GM12864 (cell line): Measurements from ENCODE around the gene TRAF5.
A peak's percentile ranks its signal among the peaks of the same experiment; 100 is the strongest.
"Not testable (repeated sequence)": the region's sequence is repeated elsewhere in the genome, so short reads cannot be mapped to it uniquely, and the experiment has no call there.

Experiments
- DNase-seq: peaks from one replicate; pipeline ENCODE4 v3.0.0-alpha.2; 2011; ENCODE audit warnings: low read depth
- H3K4me3 ChIP-seq: 2 replicates; pipeline ENCODE4 v1.5.1; 2011; ENCODE audit warnings: mild to moderate bottlenecking, low read depth, low read length, control low read depth
- TF ChIP-seq, protein P1 (sequence below): IDR thresholded peaks from 2 replicates; pipeline ENCODE4 v1.5.1; 2011; ENCODE audit warnings: low read depth, mild to moderate bottlenecking, moderate library complexity, low read length, control low read depth, inconsistent platforms; ENCODE audit errors: missing control alignments

TRAF5 gene

DNA sequence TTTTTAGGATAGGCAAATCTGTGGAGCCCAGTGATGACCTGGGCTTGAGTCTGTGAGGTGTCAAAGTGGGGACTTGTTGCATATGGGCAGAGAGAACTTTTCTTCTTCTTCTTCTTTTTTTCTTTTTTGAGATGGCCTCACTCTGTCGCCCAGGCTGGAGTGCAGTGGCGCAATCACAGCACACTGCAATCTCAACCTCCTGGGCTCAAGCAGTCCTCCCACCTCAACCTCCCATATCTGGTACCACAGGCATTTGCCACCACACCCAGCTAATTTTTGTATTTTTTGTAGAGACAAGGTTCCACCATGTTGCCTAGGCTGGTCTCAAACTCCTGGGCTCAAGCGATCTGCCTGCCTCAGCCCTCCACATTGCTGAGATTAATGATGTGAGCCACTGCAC is 85.0 kb downstream of the TRAF5 start:
- no peak overlapping the region for H3K4me3 ChIP-seq
- DNase-seq: no peak
- TF ChIP-seq, protein P1, sequence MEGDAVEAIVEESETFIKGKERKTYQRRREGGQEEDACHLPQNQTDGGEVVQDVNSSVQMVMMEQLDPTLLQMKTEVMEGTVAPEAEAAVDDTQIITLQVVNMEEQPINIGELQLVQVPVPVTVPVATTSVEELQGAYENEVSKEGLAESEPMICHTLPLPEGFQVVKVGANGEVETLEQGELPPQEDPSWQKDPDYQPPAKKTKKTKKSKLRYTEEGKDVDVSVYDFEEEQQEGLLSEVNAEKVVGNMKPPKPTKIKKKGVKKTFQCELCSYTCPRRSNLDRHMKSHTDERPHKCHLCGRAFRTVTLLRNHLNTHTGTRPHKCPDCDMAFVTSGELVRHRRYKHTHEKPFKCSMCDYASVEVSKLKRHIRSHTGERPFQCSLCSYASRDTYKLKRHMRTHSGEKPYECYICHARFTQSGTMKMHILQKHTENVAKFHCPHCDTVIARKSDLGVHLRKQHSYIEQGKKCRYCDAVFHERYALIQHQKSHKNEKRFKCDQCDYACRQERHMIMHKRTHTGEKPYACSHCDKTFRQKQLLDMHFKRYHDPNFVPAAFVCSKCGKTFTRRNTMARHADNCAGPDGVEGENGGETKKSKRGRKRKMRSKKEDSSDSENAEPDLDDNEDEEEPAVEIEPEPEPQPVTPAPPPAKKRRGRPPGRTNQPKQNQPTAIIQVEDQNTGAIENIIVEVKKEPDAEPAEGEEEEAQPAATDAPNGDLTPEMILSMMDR: no peak

DNA sequence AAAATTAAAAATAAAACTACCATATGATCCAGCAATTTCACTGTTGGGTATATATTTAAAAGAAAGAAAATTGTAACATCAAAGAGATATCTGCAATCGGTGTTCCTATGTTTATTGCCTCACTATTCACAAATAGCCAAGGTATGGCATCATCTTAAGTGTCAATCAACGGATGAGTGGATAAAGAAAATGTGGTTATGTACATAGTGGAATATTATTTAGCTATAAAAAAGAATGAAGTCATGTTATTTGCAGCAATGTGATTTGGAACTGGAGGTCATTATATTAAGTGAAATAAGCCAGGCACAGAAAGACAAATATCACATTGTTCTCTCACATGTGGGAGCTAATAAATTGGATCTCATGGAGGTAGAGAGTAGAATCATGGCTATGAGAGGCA is 89.1 kb downstream of the TRAF5 start:
- TF ChIP-seq, protein P1: no peak
- DNase-seq: no peak
- H3K4me3 ChIP-seq: peak overlapping the region; percentile 14; the same call in 1 of the 2 replicates

- not testable (repeated sequence) for DNase-seq
- H3K4me3 ChIP-seq: peak overlapping the region; percentile 19
These were observed 89.6 kb downstream of the TRAF5 start for GRCh38 chr1:211416246-211416627.

DNA sequence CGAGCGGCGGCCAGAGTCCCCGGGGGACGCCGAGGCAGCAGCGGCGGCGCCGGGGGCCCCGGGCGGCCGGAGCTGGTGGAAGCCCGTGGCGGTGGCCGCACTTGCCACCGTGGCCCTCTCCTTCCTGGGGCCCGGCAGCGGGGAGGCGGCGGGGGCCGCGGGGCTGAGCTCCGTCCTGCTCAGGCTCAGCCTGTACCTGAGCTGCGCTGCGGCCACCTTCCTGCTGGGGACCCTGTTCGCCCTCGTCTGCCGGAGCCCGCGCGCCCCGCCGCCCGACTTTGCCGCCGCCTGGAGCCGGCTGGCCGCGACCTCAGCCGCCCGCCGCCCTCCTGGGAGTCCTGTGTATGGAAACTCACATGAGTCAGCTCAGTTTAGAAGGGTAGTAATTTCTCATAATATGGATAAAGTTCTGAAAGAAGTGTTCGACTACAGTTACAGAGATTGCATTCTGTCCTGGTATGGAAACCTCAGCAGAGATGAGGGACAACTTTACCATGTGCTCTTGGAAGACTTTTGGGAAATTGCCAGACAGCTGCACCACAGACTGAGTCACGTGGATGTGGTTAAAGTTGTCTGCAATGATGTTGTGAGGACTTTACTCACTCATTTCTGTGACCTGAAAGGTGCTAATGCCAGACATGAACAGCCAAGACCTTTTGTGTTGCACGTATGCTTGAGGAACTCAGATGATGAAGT is 90.1 kb downstream of the TRAF5 start:
- peak overlapping the region; percentile 19; the same call in 1 of the 2 replicates for H3K4me3 ChIP-seq

GRCh38 chr1:211420389-211420788 is 93.8 kb downstream of the TRAF5 start:
- TF ChIP-seq, protein P1: no peak
- no peak for DNase-seq
- H3K4me3 ChIP-seq: no peak overlapping the region

More for the DNA sequence above, 90.1 kb downstream of the TRAF5 start:
- DNase-seq: not testable (repeated sequence)

GRCh38 chr1:211420845-211421454 is 94.3 kb downstream of the TRAF5 start:
- no peak for DNase-seq
- no peak overlapping the region for H3K4me3 ChIP-seq
- TF ChIP-seq, protein P1: no peak

GRCh38 chr1:211424018-211424417 is 97.4 kb downstream of the TRAF5 start:
- DNase-seq: no peak
- TF ChIP-seq, protein P1: no peak

More at GRCh38 chr1:211424018-211424417, 97.4 kb downstream of the TRAF5 start:
- H3K4me3 ChIP-seq: no peak overlapping the region
